H9 (cell line): ENCODE data around the gene ACSF3. TPM values are rescaled to one million over a fixed set of nuclear protein-coding genes. Genes with fewer than 3 reads are reported as not detected.

Experiments
- DNase-seq: peaks from one replicate; pipeline ENCODE4 v3.0.0-alpha.2; 2017
- H2AFZ ChIP-seq: one replicate; pipeline ENCODE4 v1.6.1; 2013; ENCODE audit warnings: mild to moderate bottlenecking, low read length, control low read depth, moderate library complexity
- H2AK5ac ChIP-seq: 2 replicates; pipeline ENCODE4 v1.6.1; 2013; ENCODE audit warnings: low read length, control low read depth, mixed read lengths; ENCODE audit not compliant: insufficient read length
- H2BK120ac ChIP-seq: one replicate; pipeline ENCODE4 v1.6.1; 2013; ENCODE audit warnings: low read depth, mild to moderate bottlenecking, low read length, control low read depth, inconsistent platforms; ENCODE audit not compliant: poor library complexity, severe bottlenecking
- H2BK12ac ChIP-seq: 2 replicates; pipeline ENCODE4 v1.6.1; 2013; ENCODE audit warnings: low read length, control low read depth, mixed read lengths, low read depth; ENCODE audit not compliant: insufficient read length
- H2BK15ac ChIP-seq: 2 replicates; pipeline ENCODE4 v1.6.1; 2013; ENCODE audit warnings: low read depth, low read length, control low read depth
- H2BK20ac ChIP-seq: one replicate; pipeline ENCODE4 v1.6.1; 2013; ENCODE audit warnings: low read depth, mild to moderate bottlenecking, low read length, control low read depth, inconsistent platforms; ENCODE audit not compliant: poor library complexity, severe bottlenecking
- H2BK5ac ChIP-seq: 2 replicates; pipeline ENCODE4 v1.6.1; 2013; ENCODE audit warnings: low read length, control low read depth, mixed read lengths; ENCODE audit not compliant: insufficient read length
- H3K14ac ChIP-seq: 2 replicates; pipeline ENCODE4 v1.6.1; 2013; ENCODE audit warnings: low read length, control low read depth; ENCODE audit not compliant: insufficient read depth
- H3K18ac ChIP-seq: 2 replicates; pipeline ENCODE4 v1.6.1; 2013; ENCODE audit warnings: low read depth, mild to moderate bottlenecking, mixed read lengths, low read length, control low read depth; ENCODE audit not compliant: insufficient read length
- H3K23ac ChIP-seq: 2 replicates; pipeline ENCODE4 v1.6.1; 2013; ENCODE audit warnings: low read length, control low read depth, mixed read lengths, low read depth; ENCODE audit not compliant: insufficient read length
- H3K23me2 ChIP-seq: 2 replicates; pipeline ENCODE4 v1.6.1; 2013; ENCODE audit warnings: low read depth, mild to moderate bottlenecking, mixed read lengths, low read length, control low read depth; ENCODE audit not compliant: insufficient read length, poor library complexity, severe bottlenecking
- H3K27ac ChIP-seq: 2 replicates; pipeline ENCODE4 v1.5.1; 2013; ENCODE audit warnings: low read length, control low read depth, mixed read lengths, low read depth; ENCODE audit not compliant: insufficient read length
- H3K27me3 ChIP-seq: 2 replicates; pipeline ENCODE4 v1.6.1; 2013; ENCODE audit warnings: low read length, control low read depth, inconsistent platforms; ENCODE audit not compliant: insufficient read depth
- H3K4ac ChIP-seq: 2 replicates; pipeline ENCODE4 v1.6.1; 2013; ENCODE audit warnings: low read depth, mild to moderate bottlenecking, control low read depth, inconsistent platforms, low read length, moderate library complexity
- H3K4me1 ChIP-seq: 2 replicates; pipeline ENCODE4 v1.6.1; 2013; ENCODE audit warnings: low read length, control low read depth, inconsistent platforms; ENCODE audit not compliant: insufficient read depth
- H3K4me2 ChIP-seq: 2 replicates; pipeline ENCODE4 v1.6.1; 2013; ENCODE audit warnings: low read length, control low read depth, mixed read lengths; ENCODE audit not compliant: insufficient read length, insufficient read depth
- H3K56ac ChIP-seq: 2 replicates; pipeline ENCODE4 v1.6.1; 2013; ENCODE audit warnings: low read depth, mild to moderate bottlenecking, mixed read lengths, low read length, control low read depth; ENCODE audit not compliant: insufficient read length
- H3K79me1 ChIP-seq: 2 replicates; pipeline ENCODE4 v1.6.1; 2013; ENCODE audit warnings: low read depth, mild to moderate bottlenecking, moderate library complexity, low read length, control low read depth, inconsistent platforms; ENCODE audit not compliant: insufficient read depth, poor library complexity, severe bottlenecking
- H3K79me2 ChIP-seq: 2 replicates; pipeline ENCODE4 v1.6.1; 2013; ENCODE audit warnings: low read length, control low read depth, inconsistent platforms; ENCODE audit not compliant: insufficient read depth
- H3K9ac ChIP-seq: 2 replicates; pipeline ENCODE4 v1.6.1; 2013; ENCODE audit warnings: low read length, control low read depth, mixed read lengths; ENCODE audit not compliant: insufficient read length; ENCODE audit errors: extremely low read depth
- H3K9me3 ChIP-seq: one replicate; pipeline ENCODE4 v1.6.1; 2013; ENCODE audit warnings: low read depth, low read length, inconsistent platforms; ENCODE audit not compliant: control insufficient read depth
- H3T11ph ChIP-seq: one replicate; pipeline ENCODE4 v1.6.1; 2013; ENCODE audit warnings: mild to moderate bottlenecking, low read length, control low read depth, inconsistent platforms
- H4K20me1 ChIP-seq: one replicate; pipeline ENCODE4 v1.6.1; 2013; ENCODE audit not compliant: control insufficient read depth, insufficient read length, insufficient read depth
- H4K5ac ChIP-seq: 2 replicates; pipeline ENCODE4 v1.6.1; 2013; ENCODE audit warnings: low read depth, mild to moderate bottlenecking, mixed read lengths, low read length, control low read depth; ENCODE audit not compliant: insufficient read length
- H4K8ac ChIP-seq: replicated peaks from 2 replicates; pipeline ENCODE4 v1.6.1; 2013; ENCODE audit warnings: low read length, control low read depth, mixed read lengths, low read depth; ENCODE audit not compliant: insufficient read length
- H4K91ac ChIP-seq: 2 replicates; pipeline ENCODE4 v1.6.1; 2013; ENCODE audit warnings: low read depth, mild to moderate bottlenecking, moderate library complexity, mixed read lengths, low read length, control low read depth; ENCODE audit not compliant: insufficient read length
- H3K27ac Mint-ChIP-seq, 3 experiments: 2 replicates in 2 of 3; 3 replicates in 1 of 3; pipeline ENCODE4 v1.8.0; 2020 to 2021; ENCODE audit warnings: mixed read lengths in 3 of 3, mild to moderate bottlenecking in 1 of 3, moderate library complexity in 1 of 3
- H3K27me3 Mint-ChIP-seq: 2 replicates; pipeline ENCODE4 v1.8.0; 2021; ENCODE audit warnings: low read depth, mild to moderate bottlenecking, moderate library complexity, mixed read lengths
- H3K36me3 Mint-ChIP-seq, 3 experiments: 2 replicates in 2 of 3; 3 replicates in 1 of 3; pipeline ENCODE4 v1.8.0; 2020 to 2021; ENCODE audit warnings: low read depth in 3 of 3, mixed read lengths in 3 of 3; ENCODE audit not compliant: insufficient read depth in 1 of 3
- H3K4me1 Mint-ChIP-seq, 2 experiments: 2 replicates each; pipeline ENCODE4 v1.8.0; 2020; ENCODE audit warnings: mixed read lengths in 2 of 2
- H3K4me3 Mint-ChIP-seq, 2 experiments: 2 replicates in 1 of 2; 3 replicates in 1 of 2; pipeline ENCODE4 v1.8.0; 2020 to 2021; ENCODE audit warnings: mild to moderate bottlenecking in 2 of 2, mixed read lengths in 2 of 2, moderate library complexity in 1 of 2
- H3K9me3 Mint-ChIP-seq, 2 experiments: 2 replicates in 1 of 2; 3 replicates in 1 of 2; pipeline ENCODE4 v1.8.0; 2020; ENCODE audit warnings: mild to moderate bottlenecking in 2 of 2, mixed read lengths in 2 of 2, moderate library complexity in 1 of 2
- WGBS: extraction: QIAGEN DNeasy Blood & Tissue Kit; methylation state at CpG from one replicate; pipeline ENCODE4 v1.1.7; 2013; ENCODE audit warnings: missing lambda C conversion rate, low lambda C conversion rate, mixed read lengths; ENCODE audit not compliant: insufficient read length; ENCODE audit errors: extremely low coverage; 5-methylcytosine and 5-hydroxymethylcytosine counted together
- total RNA-seq: library from RNA; stranded (reverse); gene quantifications from 2 replicates; pipeline ENCODE4 v1.2.1, GENCODE V29; 2021
- TF ChIP-seq, protein P1 (sequence below): fragments of 200-600 bp; sonication (generic); conservative IDR thresholded peaks from 3 replicates; pipeline ENCODE4 v1.8.0; 2021; ENCODE audit warnings: antibody characterized with exemption, mild to moderate bottlenecking

The ACSF3 gene
- total RNA-seq, 1 experiment from 2014 or later, result 31.3 TPM

DNA sequence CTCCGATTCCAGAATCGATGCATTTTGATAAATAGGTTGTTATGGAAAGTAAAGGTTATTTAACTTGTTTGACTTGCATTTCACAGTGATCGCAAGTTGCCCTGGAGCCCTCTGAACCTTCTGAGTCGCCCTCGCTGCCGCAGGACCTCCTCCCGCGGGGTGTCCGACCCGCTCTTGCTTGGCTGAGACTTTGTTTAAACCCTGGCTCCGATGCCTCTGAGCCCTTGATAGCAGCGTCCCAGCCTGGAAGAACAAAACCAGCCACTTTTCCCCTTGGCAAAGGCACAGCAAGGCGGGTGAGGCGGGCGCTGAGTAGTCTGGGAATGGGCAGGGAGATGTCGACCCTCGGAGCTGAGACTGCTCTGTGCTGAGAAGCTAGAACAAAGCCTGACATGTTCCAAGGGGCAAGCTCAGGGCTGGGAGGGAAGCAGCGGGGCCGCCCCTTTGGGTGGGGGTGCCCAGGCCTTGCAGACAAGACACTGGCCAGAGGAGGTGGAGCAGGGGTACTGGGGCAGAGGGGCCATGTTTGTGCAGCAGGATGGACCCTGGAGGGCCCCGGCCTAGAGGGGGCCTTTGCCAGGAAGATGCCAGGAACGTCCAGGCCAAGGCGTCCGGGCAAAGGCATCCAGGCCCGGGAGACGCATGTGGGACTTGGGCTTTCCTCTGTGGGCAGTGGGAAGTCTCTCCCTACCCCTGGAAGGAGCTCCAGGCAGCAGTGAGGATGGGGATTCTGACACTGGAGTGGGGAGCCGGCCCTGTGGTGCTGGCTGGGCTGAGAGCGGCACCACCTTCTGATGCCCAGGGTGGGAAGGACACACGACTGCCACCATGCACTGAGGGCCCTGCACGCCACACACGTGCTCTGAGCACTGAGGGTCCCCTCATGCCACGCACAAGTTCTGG is 47.6 kb downstream of the ACSF3 start:
- Histone ChIP-seq H3K23me2 (no peaks in the 10 kb centered on the region), H2BK20ac (no peak overlapping the region), H4K8ac (no peak overlapping the region), H3K4me1 (no peaks in the 10 kb centered on the region), H3T11ph (no peak overlapping the region), H3K4ac (no peak overlapping the region), H2BK120ac (no peak overlapping the region), H3K27me3 (no peaks in the 10 kb centered on the region), H3K14ac (no peak overlapping the region), H2AFZ (no peak overlapping the region), H2BK5ac (no peak overlapping the region), H3K4me2 (no peak overlapping the region), H3K9me3 (no peaks in the 10 kb centered on the region), H3K79me2 (no peaks in the 10 kb centered on the region), H3K9ac (no peak overlapping the region), H4K91ac (no peak overlapping the region), H3K79me1 (no peaks in the 10 kb centered on the region), H2AK5ac (no peak overlapping the region), H3K23ac (no peak overlapping the region), H4K5ac (no peak overlapping the region), H4K20me1 (no peaks in the 10 kb centered on the region), H2BK12ac (no peak overlapping the region), H2BK15ac (no peak overlapping the region), H3K56ac (no peak overlapping the region), H3K27ac (no peak overlapping the region), H3K18ac (no peak overlapping the region)
- Mint-ChIP-seq H3K27me3 (no peaks in the 10 kb centered on the region), H3K4me3 (no peak overlapping the region), H3K9me3 (no peaks in the 10 kb centered on the region), H3K4me1 (no peaks in the 10 kb centered on the region), H3K27ac (peak overlapping the region in 1 of 3 experiments; percentile 79; a peak in 1 of 7 replicates), H3K36me3 (peaks cover 5 to 17% (median 14%) of the 10 kb centered on the region in 3 experiments; a peak in 5 of 7 replicates)
- TF ChIP-seq, protein P1, sequence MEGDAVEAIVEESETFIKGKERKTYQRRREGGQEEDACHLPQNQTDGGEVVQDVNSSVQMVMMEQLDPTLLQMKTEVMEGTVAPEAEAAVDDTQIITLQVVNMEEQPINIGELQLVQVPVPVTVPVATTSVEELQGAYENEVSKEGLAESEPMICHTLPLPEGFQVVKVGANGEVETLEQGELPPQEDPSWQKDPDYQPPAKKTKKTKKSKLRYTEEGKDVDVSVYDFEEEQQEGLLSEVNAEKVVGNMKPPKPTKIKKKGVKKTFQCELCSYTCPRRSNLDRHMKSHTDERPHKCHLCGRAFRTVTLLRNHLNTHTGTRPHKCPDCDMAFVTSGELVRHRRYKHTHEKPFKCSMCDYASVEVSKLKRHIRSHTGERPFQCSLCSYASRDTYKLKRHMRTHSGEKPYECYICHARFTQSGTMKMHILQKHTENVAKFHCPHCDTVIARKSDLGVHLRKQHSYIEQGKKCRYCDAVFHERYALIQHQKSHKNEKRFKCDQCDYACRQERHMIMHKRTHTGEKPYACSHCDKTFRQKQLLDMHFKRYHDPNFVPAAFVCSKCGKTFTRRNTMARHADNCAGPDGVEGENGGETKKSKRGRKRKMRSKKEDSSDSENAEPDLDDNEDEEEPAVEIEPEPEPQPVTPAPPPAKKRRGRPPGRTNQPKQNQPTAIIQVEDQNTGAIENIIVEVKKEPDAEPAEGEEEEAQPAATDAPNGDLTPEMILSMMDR, result no peak
- no CpG with 5 or more reads among the region's 31 CpGs for WGBS
- no peak for DNase-seq
